GM21825 (cell line): Measurements from ENCODE around the gene GMNN.

Source experiments
- ATAC-seq: cut with Tn5 transposase; IDR thresholded peaks from one replicate; pipeline ENCODE4 v1.9.1; 2021; ENCODE audit warnings: mild to moderate bottlenecking, moderate library complexity; ENCODE audit not compliant: unreplicated experiment

The GMNN gene

DNA sequence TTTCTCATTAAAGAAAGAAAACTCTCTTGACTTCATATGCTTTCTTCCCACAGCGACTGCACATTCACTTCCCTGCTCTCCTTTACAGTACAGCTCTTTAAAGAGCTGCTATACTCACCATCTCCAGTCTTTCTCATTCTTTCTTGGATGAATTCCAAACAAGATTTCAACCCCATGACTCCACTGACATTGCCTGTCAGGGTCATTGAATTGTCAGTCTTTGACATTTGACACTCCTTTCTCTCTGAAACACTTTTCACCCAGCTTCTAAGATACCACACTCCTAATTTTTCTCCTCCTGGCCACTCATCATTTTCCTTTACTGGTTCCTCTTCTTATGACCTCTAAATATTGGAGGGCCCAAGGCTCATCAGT is 24.8 kb downstream of the GMNN start:
- ATAC-seq = no peak

DNA sequence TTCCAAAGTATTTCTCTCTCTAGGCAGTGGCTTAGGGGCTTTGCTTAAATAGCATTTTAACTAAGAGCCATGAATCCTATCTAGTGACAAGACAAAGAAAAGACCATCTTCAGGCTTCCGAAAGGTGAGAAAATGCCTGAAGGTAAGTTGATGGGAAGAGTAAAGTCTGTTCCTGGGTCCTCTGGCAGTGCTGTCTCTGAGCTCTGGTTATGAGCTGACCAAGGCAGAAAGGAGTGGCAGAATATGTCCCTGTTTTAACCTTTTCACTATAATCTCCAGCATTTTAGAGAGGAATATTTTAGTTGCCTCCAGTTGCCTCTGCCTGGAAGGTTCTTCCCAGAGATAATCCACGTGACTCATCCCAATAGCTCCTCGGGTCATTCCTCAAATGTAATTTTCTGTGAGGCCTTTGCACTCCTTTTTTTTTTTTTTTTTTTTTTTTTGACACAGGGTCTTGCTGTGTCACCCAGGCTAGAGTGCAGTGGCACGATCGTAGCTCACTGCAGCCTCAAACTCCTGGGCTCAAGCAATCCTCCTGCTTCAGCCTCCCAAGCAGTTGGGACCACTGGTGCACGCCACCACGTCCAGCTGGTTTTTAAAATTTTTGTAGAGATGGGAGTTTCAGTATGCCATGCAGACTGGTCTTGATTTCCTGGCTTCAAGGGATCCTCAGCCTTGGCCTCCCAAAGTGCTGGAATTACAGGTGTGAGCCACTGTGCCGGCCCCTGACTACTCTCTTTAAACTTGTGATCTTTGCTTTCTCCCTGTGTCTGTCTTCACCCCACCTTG is 27.7 kb downstream of the GMNN start:
- ATAC-seq = no peak

DNA sequence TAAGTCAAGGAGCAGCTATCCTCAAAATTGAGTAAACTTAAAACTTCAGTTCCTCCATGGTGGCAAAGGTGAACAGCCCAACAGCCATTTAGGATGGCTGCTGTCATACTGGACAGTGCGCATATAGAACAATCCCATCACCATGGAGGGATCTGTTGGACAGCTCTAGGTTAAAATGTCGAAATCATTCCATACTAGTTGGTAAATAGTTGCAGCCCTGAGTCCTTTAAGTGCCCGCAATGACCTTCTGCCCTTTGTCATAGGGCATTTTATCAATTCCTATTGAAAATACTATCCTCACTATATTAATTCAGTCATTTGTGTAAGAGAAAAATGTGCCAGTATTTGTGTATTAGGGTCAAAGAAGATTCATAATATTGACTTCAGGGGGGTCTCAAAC is 32.8 kb downstream of the GMNN start:
- no peak for ATAC-seq

DNA sequence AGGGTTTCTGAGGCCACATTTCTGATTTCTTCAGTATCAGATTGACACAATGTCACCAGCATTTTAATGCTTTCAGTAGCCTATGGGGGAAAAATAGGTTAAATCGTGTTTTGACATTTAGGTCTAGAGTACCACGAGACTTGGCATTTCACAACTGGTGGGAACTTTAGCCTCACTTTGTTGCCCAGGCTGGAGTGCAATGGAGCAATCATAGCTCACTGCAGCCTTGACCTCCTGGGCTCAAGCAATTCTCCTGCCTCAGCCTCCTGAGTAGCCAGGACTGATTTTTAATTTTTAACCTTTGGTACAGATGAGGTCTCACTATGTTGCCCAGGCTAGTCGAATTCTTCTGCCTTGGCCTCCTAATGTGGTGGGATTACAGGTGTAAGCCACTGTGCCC is 35.0 kb downstream of the GMNN start:
- ATAC-seq = no peak

DNA sequence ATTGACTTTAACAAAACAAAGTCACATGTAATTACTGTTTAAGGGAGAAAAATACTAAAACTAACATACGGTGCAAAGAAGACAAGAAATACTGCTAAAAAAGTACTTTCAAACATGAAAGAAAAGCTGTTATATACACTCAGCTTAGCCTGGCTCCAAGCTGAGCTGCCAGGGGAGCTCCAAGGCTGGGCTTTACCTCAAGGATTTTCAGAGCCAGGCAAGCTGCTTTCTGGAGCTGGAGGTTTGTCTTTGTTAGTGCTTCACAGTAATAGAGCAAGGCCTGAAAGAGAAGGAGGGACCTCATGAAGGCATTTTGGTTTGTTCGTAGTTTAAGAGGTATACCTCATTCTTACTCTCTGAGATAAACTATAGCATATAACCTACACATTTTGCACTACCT is 43.6 kb downstream of the GMNN start:
- ATAC-seq = no peak

DNA sequence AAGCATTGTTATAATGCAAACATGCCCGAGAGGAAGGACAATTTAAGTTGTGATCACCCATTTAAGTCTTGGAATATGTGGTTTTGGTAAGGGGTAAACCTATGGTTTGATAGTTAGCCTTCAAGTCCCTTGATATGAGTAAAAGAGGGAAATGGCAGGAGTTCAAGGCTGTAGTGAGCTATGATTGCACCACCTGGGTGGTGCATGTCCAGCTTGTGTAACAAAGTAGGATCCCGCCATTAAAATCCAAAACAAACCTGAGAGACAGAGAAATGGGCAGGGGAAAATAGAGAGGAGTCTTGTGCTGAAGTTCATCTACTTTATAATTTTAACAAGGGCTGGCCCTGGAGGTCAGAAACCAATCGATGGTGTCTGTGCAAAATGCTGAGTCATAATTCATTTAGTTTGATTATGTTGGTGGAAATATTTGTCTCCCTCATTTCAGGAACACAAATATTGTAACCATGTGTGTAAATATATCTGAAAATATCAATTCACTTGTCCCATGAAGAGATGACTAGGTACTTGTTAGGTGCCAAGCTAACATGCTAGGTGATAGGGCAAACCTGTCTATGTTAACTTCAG is 47.2 kb downstream of the GMNN start:
- no peak for ATAC-seq

DNA sequence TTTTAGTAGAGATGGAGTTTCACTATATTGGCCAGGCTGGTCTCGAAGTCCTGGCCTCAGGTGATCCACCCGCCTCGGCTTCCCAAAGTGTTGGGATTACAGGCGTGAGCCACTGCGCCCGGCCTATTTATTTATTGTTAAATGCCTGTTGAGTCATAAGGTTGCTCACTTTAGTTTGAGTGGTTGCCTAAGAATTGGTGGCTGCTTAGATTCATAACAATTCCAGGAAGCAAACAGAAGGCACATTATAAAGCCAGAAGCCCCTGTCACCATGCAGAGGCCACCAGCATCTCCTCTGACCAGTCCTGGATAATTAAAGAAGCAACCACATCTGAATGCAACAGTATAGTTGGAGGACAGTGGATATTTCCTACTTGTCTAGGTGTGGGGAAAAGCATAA is 48.0 kb downstream of the GMNN start:
- ATAC-seq = no peak

DNA sequence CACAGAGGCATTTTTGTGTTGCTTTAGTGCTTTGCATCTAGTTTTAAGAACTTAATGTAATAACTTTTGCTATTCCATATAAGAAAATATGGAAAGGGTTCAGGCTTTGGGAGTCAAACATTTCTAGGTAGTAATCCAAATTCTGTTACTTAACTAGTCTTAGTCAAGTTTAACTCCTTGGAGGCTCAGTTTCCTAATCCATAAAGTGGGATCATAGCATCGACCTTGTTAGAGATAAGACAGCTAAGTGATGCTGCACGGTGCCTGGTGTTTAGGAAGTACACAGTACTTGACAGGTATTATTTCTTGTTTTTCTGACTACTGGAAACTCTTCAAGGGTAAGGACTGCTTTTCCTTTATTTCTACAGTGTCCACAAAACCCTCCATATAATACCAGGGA is 48.4 kb downstream of the GMNN start:
- no peak for ATAC-seq

DNA sequence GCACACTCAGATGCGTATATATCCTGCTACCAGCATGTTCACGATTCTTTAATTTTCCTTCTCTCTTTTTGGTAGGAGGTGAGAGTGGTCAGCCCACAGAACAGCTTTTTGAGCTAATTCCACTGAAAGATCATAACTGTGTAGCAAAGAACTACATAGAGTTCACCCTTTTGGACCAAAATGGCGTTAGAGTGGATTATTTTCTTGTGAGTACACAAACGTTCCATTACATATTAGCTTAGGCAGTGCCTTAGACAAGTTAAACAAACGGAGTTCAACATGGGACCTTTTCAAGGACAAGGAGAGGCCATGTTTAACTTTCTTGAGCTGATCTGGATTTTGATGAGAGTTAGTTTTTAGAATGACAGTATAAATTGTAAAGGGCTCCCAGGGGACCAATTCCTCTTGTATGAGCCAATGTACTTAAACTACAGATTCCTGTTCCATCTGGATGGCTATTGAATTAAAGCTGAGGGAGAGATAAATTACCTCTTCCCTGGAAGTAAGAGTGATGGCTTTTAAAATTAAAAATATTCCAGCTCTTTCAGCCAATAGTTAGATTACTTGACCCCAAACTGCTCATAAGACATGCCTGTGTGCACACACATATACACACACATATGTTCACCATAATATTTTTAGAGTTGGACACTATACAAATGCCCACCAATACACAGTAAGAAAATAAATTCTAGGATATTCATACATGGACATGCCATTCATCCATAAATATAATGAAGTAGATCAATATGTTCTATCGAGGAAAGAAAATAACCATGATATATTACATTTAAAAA is 49.6 kb downstream of the GMNN start:
- ATAC-seq = no peak

DNA sequence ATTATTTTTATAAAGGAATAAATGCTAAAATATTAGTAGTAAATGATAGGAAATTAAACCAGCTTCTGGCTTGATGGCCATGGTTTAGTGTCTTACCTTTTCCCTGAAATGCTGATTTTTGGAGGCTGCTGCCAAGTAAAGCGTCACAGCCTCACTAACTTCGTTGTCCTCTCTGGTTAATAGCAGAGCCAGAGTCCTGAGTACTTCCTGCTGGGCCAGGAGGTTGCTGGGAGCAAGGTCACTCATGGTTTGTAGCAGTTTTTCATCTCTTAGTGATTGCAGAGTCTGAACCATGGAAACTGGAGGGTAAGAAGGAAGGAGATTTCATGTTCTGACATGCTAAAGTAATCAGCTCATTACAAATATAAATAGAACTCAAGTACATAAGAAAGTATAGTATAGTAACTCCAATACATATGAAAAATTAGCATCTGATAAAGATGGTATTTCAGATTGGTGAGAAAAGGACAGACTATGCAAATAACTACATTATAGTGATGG is 50.4 kb downstream of the GMNN start:
- no peak for ATAC-seq

DNA sequence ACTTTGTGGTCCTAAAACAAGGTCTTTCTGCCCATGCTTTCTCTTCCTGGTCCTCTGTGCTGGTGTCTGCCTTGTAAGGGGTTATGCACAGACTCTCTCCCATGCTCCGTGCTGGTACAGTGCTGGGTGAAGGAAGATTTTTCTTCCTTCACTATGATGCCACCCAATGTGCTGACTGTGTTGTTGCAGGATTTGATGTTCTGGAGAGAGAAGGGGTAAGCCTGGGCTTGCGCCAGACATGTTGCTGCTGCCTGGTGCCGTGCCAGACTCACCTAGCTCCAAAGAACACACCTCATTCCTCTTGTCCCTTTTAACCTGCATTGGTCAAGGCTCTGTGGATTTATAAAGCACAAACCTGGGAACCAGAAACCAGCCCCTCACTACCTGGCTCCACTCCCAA is 52.4 kb downstream of the GMNN start:
- ATAC-seq = no peak

DNA sequence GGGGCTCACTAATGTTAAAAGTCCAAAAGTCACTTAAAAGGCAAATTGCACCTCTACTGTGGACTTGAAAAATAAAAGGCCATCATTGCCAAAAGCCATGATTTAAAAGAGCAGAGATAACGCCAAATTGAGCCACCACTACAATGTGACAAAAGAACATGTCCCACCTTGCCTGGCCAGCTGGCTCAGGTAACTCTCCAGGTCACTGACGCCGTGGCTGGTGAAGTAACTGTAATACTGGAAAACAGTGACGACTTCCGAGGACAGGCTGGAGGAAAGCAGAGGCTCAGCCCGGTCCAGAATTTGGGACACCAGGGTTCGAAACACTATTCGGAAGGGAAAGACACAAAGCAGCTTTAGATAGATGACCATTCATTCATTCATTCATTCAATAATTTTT is 53.2 kb downstream of the GMNN start:
- no peak for ATAC-seq

DNA sequence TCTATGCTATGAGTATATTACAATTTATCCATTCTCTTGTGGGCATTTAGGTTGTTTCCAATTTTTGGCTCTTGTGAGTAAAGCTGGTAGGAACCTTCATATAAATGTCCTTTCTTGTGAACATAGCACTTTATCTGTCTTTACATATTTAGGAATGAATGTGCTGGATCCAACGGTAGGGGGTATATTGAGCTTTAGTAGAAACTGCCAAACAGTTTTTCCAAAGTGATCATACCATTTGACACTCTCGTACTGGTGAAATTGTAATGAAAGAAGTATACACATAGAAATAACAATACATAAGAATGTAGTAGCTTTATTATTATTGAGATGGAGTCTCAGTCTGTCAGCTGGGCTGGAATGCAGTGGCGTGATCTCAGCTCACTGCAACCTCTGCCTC is 54.9 kb downstream of the GMNN start:
- ATAC-seq = no peak

DNA sequence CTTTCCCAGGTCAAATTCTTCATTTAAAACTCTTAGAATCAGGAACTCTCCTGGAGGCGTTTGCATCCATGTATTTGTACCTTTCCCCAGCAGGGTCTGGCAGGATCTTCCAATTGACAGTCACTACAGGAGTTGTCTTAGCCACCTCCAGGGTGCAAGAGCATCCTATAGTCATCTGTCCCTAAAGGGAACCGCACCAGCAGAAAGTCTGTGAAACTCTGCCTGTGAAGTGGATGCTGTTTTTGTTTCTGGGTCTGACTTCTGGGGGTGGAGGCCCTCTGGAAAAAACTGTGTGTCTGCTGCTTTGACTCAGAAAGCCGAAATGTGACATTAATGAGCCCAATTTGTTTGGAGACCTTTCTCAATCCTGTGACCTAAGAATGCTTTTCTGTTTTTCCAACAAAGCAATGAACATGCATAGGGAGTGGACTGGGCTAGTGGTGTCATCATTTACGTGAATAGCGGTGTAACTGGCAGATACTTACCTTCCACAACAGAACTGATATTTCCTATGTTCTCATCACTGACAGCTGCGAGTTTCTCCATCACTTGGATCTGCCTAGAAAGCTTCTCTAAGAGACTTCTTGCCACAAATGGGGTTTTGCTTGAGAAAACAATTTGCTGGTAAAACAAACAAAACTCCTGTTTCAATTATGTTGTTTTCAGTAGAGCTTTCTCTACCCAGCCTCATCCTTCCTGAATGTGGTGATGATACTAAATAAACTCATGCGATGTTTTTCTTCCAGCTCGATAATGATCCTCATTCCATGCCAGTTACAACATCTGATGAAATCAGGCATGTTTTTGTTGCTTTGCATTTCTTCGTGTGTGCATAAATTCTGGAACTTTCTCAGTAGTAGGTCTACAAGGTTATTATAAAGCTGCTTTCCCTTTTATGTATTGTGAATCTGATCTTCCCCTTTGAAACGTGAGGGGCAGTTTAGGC is 57.3 kb downstream of the GMNN start:
- ATAC-seq = no peak

DNA sequence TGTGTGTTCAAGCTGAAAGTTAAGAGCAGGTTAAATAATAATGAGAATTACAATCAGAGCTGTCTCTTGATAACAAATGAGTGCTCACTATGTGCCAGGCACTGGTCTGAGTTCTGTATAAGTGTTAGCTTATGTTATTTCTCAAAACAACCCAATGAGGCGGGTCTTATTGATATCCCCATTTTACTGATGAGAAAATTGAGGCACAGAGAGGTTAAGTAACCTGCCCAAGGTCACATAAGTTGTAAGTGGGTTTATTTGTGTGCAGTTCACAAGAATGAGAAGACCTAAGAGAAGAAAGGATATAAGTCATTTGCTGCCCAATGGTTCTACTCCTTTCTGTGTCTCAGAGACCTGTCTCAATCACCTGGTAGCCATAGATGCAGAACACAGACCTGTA is 58.1 kb downstream of the GMNN start:
- ATAC-seq = no peak

DNA sequence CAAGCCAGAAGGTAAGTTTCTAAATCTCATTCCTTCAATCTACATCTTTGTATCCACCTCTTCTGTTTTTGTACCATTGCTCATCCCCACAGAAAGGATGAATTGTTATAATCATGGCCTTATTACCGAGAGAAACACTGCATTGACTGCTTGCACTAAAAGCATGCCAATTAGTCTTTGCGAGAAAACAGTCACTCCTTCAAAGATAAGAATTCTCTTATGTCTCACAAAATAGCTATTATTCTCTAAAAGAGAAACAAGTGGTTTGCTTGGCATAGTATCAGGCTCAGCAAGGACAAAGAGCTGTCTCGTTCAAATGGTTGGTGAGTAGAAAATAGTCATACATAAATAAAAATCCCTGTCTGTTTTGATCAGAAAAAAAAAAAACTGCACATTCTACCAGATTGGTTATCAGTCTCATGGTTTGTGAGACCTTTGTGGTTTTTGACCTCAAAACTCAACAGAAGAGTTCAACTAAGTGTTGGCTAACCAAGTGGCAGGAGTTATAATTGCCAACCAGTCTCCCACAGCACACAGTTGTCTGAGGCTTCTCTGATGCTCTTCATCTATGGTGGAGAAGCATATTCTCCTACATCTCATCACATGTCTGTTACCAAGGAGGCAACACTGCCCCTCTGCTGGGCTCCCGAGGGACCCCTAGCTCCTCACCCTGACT is 59.1 kb downstream of the GMNN start:
- ATAC-seq = no peak
